GM23338 (cell line): ENCODE results near the gene THOC2. TPM values are rescaled to one million over a fixed set of nuclear protein-coding genes. Genes with fewer than 3 reads are reported as not detected.

ENCODE experiments used
- ATAC-seq: fragments of 200-7000 bp; cut with Tn5 transposase; 3 replicates; pipeline ENCODE4 v1.9.1; 2020
- DNase-seq: peaks from one replicate; pipeline ENCODE4 v3.0.0-alpha.2; 2015; ENCODE audit warnings: low spot score
- H2AFZ ChIP-seq: fragments of 200-600 bp; sonication (generic); 2 replicates; pipeline ENCODE4 v1.8.0; 2016; ENCODE audit warnings: antibody characterized with exemption, mild to moderate bottlenecking, moderate library complexity
- H3F3A ChIP-seq: fragments of 200-600 bp; sonication (generic); replicated peaks from 2 replicates; pipeline ENCODE4 v1.8.0; 2017; ENCODE audit warnings: antibody characterized with exemption, mixed run types, low read depth
- H3K27ac ChIP-seq: fragments of 200-600 bp; sonication (generic); 2 replicates; pipeline ENCODE4 v1.6.1; 2016; ENCODE audit warnings: low read depth
- H3K27me3 ChIP-seq: fragments of 200-600 bp; sonication (generic); 2 replicates; pipeline ENCODE4 v1.8.0; 2016; ENCODE audit warnings: mild to moderate bottlenecking, mixed run types, moderate library complexity; ENCODE audit not compliant: insufficient read depth
- H3K36me3 ChIP-seq: fragments of 200-600 bp; sonication (generic); 2 replicates; pipeline ENCODE4 v1.8.0; 2016; ENCODE audit warnings: mild to moderate bottlenecking; ENCODE audit not compliant: insufficient read depth
- H3K4me1 ChIP-seq: fragments of 200-600 bp; sonication (generic); 2 replicates; pipeline ENCODE4 v1.8.0; 2016; ENCODE audit warnings: mild to moderate bottlenecking, moderate library complexity; ENCODE audit not compliant: insufficient read depth
- H3K4me2 ChIP-seq: fragments of 200-600 bp; sonication (generic); 2 replicates; pipeline ENCODE4 v1.7.1; 2017; ENCODE audit warnings: mixed run types
- H3K4me3 ChIP-seq: fragments of 200-600 bp; sonication (generic); 2 replicates; pipeline ENCODE4 v1.6.1; 2016; ENCODE audit warnings: mixed run types
- H3K79me2 ChIP-seq: fragments of 200-600 bp; sonication (generic); replicated peaks from 2 replicates; pipeline ENCODE4 v1.8.0; 2017; ENCODE audit warnings: mild to moderate bottlenecking; ENCODE audit not compliant: insufficient read depth
- H3K9me2 ChIP-seq: fragments of 200-600 bp; sonication (generic); 2 replicates; pipeline ENCODE4 v1.8.0; 2017; ENCODE audit not compliant: insufficient read depth
- H4K20me1 ChIP-seq: fragments of 200-600 bp; sonication (generic); replicated peaks from 2 replicates; pipeline ENCODE4 v1.8.0; 2017; ENCODE audit warnings: mild to moderate bottlenecking; ENCODE audit not compliant: insufficient read depth
- H3K27ac Mint-ChIP-seq: 2 replicates; pipeline ENCODE4 v1.8.0; 2020; ENCODE audit warnings: inconsistent platforms, mild to moderate bottlenecking, moderate library complexity, mixed read lengths
- H3K27me3 Mint-ChIP-seq: 3 replicates; pipeline ENCODE4 v1.8.0; 2022; ENCODE audit warnings: low read depth, mild to moderate bottlenecking, moderate library complexity, mixed read lengths, inconsistent platforms; ENCODE audit not compliant: insufficient read depth, poor library complexity
- H3K36me3 Mint-ChIP-seq: 3 replicates; pipeline ENCODE4 v1.8.0; 2021; ENCODE audit warnings: low read depth, mild to moderate bottlenecking, inconsistent platforms, moderate library complexity, mixed read lengths
- H3K4me1 Mint-ChIP-seq: 3 replicates; pipeline ENCODE4 v1.8.0; 2020; ENCODE audit warnings: mild to moderate bottlenecking, inconsistent platforms, mixed read lengths
- H3K4me3 Mint-ChIP-seq: 3 replicates; pipeline ENCODE4 v1.8.0; 2021; ENCODE audit warnings: moderate library complexity, mild to moderate bottlenecking, inconsistent platforms, mixed read lengths
- H3K9me3 Mint-ChIP-seq: 3 replicates; pipeline ENCODE4 v1.8.0; 2020; ENCODE audit warnings: moderate library complexity, mild to moderate bottlenecking, inconsistent platforms, mixed read lengths
- CREB1 ChIP-seq: fragments of 250-450 bp; sonication (Bioruptor Pico); IDR thresholded peaks from 2 replicates; pipeline ENCODE4 v1.5.0; 2020; ENCODE audit warnings: low read depth, mild to moderate bottlenecking, moderate library complexity
- ETS1 ChIP-seq: IDR thresholded peaks from 2 replicates; pipeline ENCODE4 v1.6.1; 2016; ENCODE audit warnings: antibody characterized with exemption
- EZH2 ChIP-seq: fragments of 200-600 bp; sonication (generic); IDR thresholded peaks from one replicate; pipeline ENCODE4 v1.8.0; 2017; ENCODE audit warnings: antibody characterized with exemption, mild to moderate bottlenecking, low read depth; ENCODE audit not compliant: unreplicated experiment
- EZH2phosphoT487 ChIP-seq: fragments of 200-600 bp; sonication (generic); IDR thresholded peaks from one replicate; pipeline ENCODE4 v1.8.1; 2018; ENCODE audit warnings: antibody characterized with exemption; ENCODE audit not compliant: unreplicated experiment
- NANOG ChIP-seq: IDR thresholded peaks from 2 replicates; pipeline ENCODE4 v1.6.1; 2016; ENCODE audit warnings: antibody characterized with exemption, borderline replicate concordance
- POLR2AphosphoS5 ChIP-seq: IDR thresholded peaks from 2 replicates; pipeline ENCODE4 v1.6.1; 2016; ENCODE audit warnings: antibody characterized with exemption, low read depth
- polyA plus RNA-seq: library from polyadenylated mRNA; unstranded; fragments of >200 nt; fragmentation: Nextera tagmentation; extraction: Ambion mirVana; gene quantifications from 2 replicates; pipeline ENCODE4 v1.2.1, GENCODE V29; 2016
- total RNA-seq: library from RNA; depleted of rRNA; stranded (reverse); fragments of >200 nt; shearing (Covaris generic); gene quantifications from 2 replicates; pipeline ENCODE4 v1.2.3, GENCODE V29; 2014
- TF ChIP-seq, protein P1 (sequence below), 2 experiments: fragments of 200-600 bp in 1 of 2; sonication (generic) in 1 of 2; conservative IDR thresholded peaks; 2 replicates each; pipeline versions ENCODE4 v1.5.1 to v1.6.1; 2016 to 2017; ENCODE audit warnings: antibody characterized with exemption in 2 of 2, low read depth in 2 of 2, mild to moderate bottlenecking in 2 of 2, moderate library complexity in 1 of 2

THOC2 gene
- total and polyA plus RNA-seq, 2 experiments from 2014 or later: 86.6 to 138 TPM

- no peaks in the 10 kb centered on the region for H3K27me3 ChIP-seq
- no peaks in the 10 kb centered on the region for H4K20me1 ChIP-seq
- DNase-seq: no peak
- no peak overlapping the region for H2AFZ ChIP-seq
- no peaks in the 10 kb centered on the region for H3K9me2 ChIP-seq
- Mint-ChIP-seq H3K9me3 (no peaks in the 10 kb centered on the region), H3K36me3 (peaks cover 37% of the 10 kb centered on the region), H3K27ac (no peak overlapping the region), H3K4me3 (no peak overlapping the region), H3K4me1 (no peaks in the 10 kb centered on the region), H3K27me3 (no peaks in the 10 kb centered on the region)
- TF ChIP-seq EZH2phosphoT487 (no peak), NANOG (no peak)
- ATAC-seq: no peak
- H3F3A ChIP-seq: no peaks in the 10 kb centered on the region
- no peak overlapping the region for H3K27ac ChIP-seq
- no peaks in the 10 kb centered on the region for H3K4me1 ChIP-seq
- H3K4me3 ChIP-seq: no peak overlapping the region
- H3K36me3 ChIP-seq: no peaks in the 10 kb centered on the region; the same call in 1 of the 2 replicates
- H3K4me2 ChIP-seq: no peak overlapping the region
- no peaks in the 10 kb centered on the region for H3K79me2 ChIP-seq
These were observed 106.9 kb downstream of the THOC2 start for GRCh38 chrX:123625952-123626351.

GRCh38 chrX:123625477-123625876 is 107.4 kb downstream of the THOC2 start:
- H3K27ac Mint-ChIP-seq: no peak overlapping the region
- Histone ChIP-seq H3K9me2 (no peaks in the 10 kb centered on the region), H3K4me3 (no peak overlapping the region), H2AFZ (no peak overlapping the region), H3K36me3 (no peaks in the 10 kb centered on the region; the same call in 1 of the 2 replicates), H3K4me2 (no peak overlapping the region), H3K4me1 (no peaks in the 10 kb centered on the region), H3F3A (no peaks in the 10 kb centered on the region), H3K27ac (no peak overlapping the region), H4K20me1 (no peaks in the 10 kb centered on the region), H3K79me2 (no peaks in the 10 kb centered on the region), H3K27me3 (no peaks in the 10 kb centered on the region)
- DNase-seq (no peak), ATAC-seq (no peak)
- no peaks in the 10 kb centered on the region for H3K4me1 Mint-ChIP-seq
- TF ChIP-seq POLR2AphosphoS5 (no peak), EZH2phosphoT487 (no peak), EZH2 (no peak)
- peaks cover 40% of the 10 kb centered on the region for H3K36me3 Mint-ChIP-seq
- H3K4me3 Mint-ChIP-seq: no peak overlapping the region
- H3K27me3 Mint-ChIP-seq: no peaks in the 10 kb centered on the region
- no peaks in the 10 kb centered on the region for H3K9me3 Mint-ChIP-seq

- H3K4me2 ChIP-seq: no peak overlapping the region
- no peak overlapping the region for H3K27ac ChIP-seq
- H2AFZ ChIP-seq: no peak overlapping the region
- ATAC-seq (no peak), DNase-seq (no peak)
- H3K4me1 ChIP-seq: no peaks in the 10 kb centered on the region; the same call in 1 of the 2 replicates
- no peaks in the 10 kb centered on the region for H3K27me3 ChIP-seq
- H3K27ac Mint-ChIP-seq: no peak overlapping the region
- H3K9me2 ChIP-seq: no peaks in the 10 kb centered on the region
- 0 out of 2 replicates have a peak, but pooled peaks cover 5% of the 10 kb centered on the region for H3K79me2 ChIP-seq
- H4K20me1 ChIP-seq: no peaks in the 10 kb centered on the region
- no peaks in the 10 kb centered on the region; the same call in 2 of the 3 replicates for H3K4me1 Mint-ChIP-seq
- H3F3A ChIP-seq: no peaks in the 10 kb centered on the region
- no peak overlapping the region for H3K4me3 ChIP-seq
- H3K36me3 Mint-ChIP-seq: peaks cover 24% of the 10 kb centered on the region; the same call in 2 of the 3 replicates
- no peaks in the 10 kb centered on the region; the same call in 1 of the 2 replicates for H3K36me3 ChIP-seq
- H3K4me3 Mint-ChIP-seq: no peak overlapping the region
- no peaks in the 10 kb centered on the region for H3K27me3 Mint-ChIP-seq
- H3K9me3 Mint-ChIP-seq: no peaks in the 10 kb centered on the region
- TF ChIP-seq POLR2AphosphoS5: no peak
- TF ChIP-seq, protein P1, sequence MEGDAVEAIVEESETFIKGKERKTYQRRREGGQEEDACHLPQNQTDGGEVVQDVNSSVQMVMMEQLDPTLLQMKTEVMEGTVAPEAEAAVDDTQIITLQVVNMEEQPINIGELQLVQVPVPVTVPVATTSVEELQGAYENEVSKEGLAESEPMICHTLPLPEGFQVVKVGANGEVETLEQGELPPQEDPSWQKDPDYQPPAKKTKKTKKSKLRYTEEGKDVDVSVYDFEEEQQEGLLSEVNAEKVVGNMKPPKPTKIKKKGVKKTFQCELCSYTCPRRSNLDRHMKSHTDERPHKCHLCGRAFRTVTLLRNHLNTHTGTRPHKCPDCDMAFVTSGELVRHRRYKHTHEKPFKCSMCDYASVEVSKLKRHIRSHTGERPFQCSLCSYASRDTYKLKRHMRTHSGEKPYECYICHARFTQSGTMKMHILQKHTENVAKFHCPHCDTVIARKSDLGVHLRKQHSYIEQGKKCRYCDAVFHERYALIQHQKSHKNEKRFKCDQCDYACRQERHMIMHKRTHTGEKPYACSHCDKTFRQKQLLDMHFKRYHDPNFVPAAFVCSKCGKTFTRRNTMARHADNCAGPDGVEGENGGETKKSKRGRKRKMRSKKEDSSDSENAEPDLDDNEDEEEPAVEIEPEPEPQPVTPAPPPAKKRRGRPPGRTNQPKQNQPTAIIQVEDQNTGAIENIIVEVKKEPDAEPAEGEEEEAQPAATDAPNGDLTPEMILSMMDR (conservative IDR thresholded peaks at IDR 0.05; ENCODE audit: low read depth in 2 of 2): no peak
- TF ChIP-seq ETS1: no peak
- no peak for TF ChIP-seq CREB1 (CRISPR knock-in tag)
- no peak for TF ChIP-seq EZH2
These were observed 115.8 kb downstream of the THOC2 start for GRCh38 chrX:123617007-123617406.
